SKM-1 treated with dmso at 0.1 percent for 144 hours (cell line): Measurements from ENCODE around the gene FBN1.

Source experiments
- DNase-seq: peaks from one replicate; lab custom pipeline; 2025; ENCODE audit not compliant: unreplicated experiment; lab: John Stamatoyannopoulos, UW

Gene FBN1

GRCh38 chr15:48653216-48653615, 7.7 kb upstream of the FBN1 start:
- DNase-seq, result no peak

- no peak for DNase-seq
Observed at GRCh38 chr15:48652510-48653076, 7.1 kb upstream of the FBN1 start.

GRCh38 chr15:48650931-48651330, 5.4 kb upstream of the FBN1 start:
- DNase-seq, result no peak

GRCh38 chr15:48647962-48648361, 2.5 kb upstream of the FBN1 start:
- DNase-seq, result no peak

- no peak for DNase-seq
Observed at GRCh38 chr15:48646331-48646730, 822 bp upstream of the FBN1 start.

GRCh38 chr15:48644827-48645557, 517 bp downstream of the FBN1 start:
- no peak for DNase-seq

- no peak for DNase-seq
Observed at GRCh38 chr15:48644467-48644826, 1.1 kb downstream of the FBN1 start.

- DNase-seq, result no peak
Observed at GRCh38 chr15:48643776-48644466, 1.6 kb downstream of the FBN1 start.

GRCh38 chr15:48643206-48643605, 2.3 kb downstream of the FBN1 start:
- DNase-seq, result no peak

GRCh38 chr15:48642795-48643194, 2.7 kb downstream of the FBN1 start:
- DNase-seq, result no peak

GRCh38 chr15:48641416-48641815, 4.1 kb downstream of the FBN1 start:
- DNase-seq, result no peak

GRCh38 chr15:48638963-48639362, 6.5 kb downstream of the FBN1 start:
- DNase-seq, result no peak

- no peak for DNase-seq
Observed at GRCh38 chr15:48637639-48638038, 7.9 kb downstream of the FBN1 start.

- DNase-seq, result no peak
Observed at GRCh38 chr15:48636511-48636910, 9.0 kb downstream of the FBN1 start.

GRCh38 chr15:48634893-48635292, 10.6 kb downstream of the FBN1 start:
- no peak for DNase-seq

- no peak for DNase-seq
Observed at GRCh38 chr15:48634096-48634495, 11.4 kb downstream of the FBN1 start.

GRCh38 chr15:48632651-48633050, 12.9 kb downstream of the FBN1 start:
- DNase-seq, result no peak

GRCh38 chr15:48631176-48631770, 14.2 kb downstream of the FBN1 start:
- no peak for DNase-seq

- DNase-seq, result no peak
Observed at GRCh38 chr15:48630245-48630644, 15.3 kb downstream of the FBN1 start.

- no peak for DNase-seq
Observed at GRCh38 chr15:48628832-48629231, 16.7 kb downstream of the FBN1 start.

GRCh38 chr15:48627260-48627940, 18.1 kb downstream of the FBN1 start:
- DNase-seq, result no peak
